GM18870 (cell line): Measurements from ENCODE around the gene XPR1.

Experiments used
- ATAC-seq: cut with Tn5 transposase; IDR thresholded peaks from one replicate; pipeline ENCODE4 v1.9.1; 2021; ENCODE audit warnings: moderate library complexity; ENCODE audit not compliant: unreplicated experiment

Gene XPR1

GRCh38 chr1:180926164-180926981, 294.6 kb downstream of the XPR1 start:
- no peak for ATAC-seq

- no peak for ATAC-seq
These were observed 295.5 kb downstream of the XPR1 start for GRCh38 chr1:180927348-180927747.

- ATAC-seq = no peak
These were observed 296.0 kb downstream of the XPR1 start for GRCh38 chr1:180927841-180928240.

GRCh38 chr1:180928331-180929230, 296.8 kb downstream of the XPR1 start:
- no peak for ATAC-seq

GRCh38 chr1:180929389-180929788, 297.6 kb downstream of the XPR1 start:
- ATAC-seq = no peak

- no peak for ATAC-seq
These were observed 298.9 kb downstream of the XPR1 start for GRCh38 chr1:180930687-180931086.

GRCh38 chr1:180931529-180931928, 299.7 kb downstream of the XPR1 start:
- ATAC-seq = no peak

GRCh38 chr1:180932378-180932777, 300.6 kb downstream of the XPR1 start:
- ATAC-seq = no peak

- no peak for ATAC-seq
These were observed 301.3 kb downstream of the XPR1 start for GRCh38 chr1:180933141-180933540.

- no peak for ATAC-seq
These were observed 302.7 kb downstream of the XPR1 start for GRCh38 chr1:180934563-180934962.

GRCh38 chr1:180935326-180936109, 303.7 kb downstream of the XPR1 start:
- no peak for ATAC-seq

GRCh38 chr1:180936110-180937011, 304.5 kb downstream of the XPR1 start:
- no peak for ATAC-seq

- no peak for ATAC-seq
These were observed 305.2 kb downstream of the XPR1 start for GRCh38 chr1:180937012-180937372.

GRCh38 chr1:180937624-180938225, 305.9 kb downstream of the XPR1 start:
- ATAC-seq = no peak

- ATAC-seq = no peak
These were observed 307.4 kb downstream of the XPR1 start for GRCh38 chr1:180939073-180939710.

- no peak for ATAC-seq
These were observed 307.9 kb downstream of the XPR1 start for GRCh38 chr1:180939711-180940103.
